GM12891 (cell line): ENCODE measurements around the gene COTL1.

Experiments
- DNase-seq: peaks from one replicate; pipeline ENCODE4 v3.0.0; 2011; ENCODE audit warnings: low spot score; ENCODE audit not compliant: insufficient read length
- FAIRE-seq: peaks from 2 replicates; lab custom pipeline; 2011; peaks lifted over from hg19 to GRCh38; lab: Jason Lieb, UNC
- PAX5 ChIP-seq: IDR thresholded peaks from 2 replicates; pipeline ENCODE4 v1.6.1; 2011; ENCODE audit warnings: low read length, moderate library complexity, mild to moderate bottlenecking; ENCODE audit not compliant: insufficient read depth, severe bottlenecking
- POLR2A ChIP-seq: IDR thresholded peaks from 2 replicates; pipeline ENCODE4 v1.6.1; 2011; ENCODE audit warnings: low read depth, low read length, control low read depth
- POLR2AphosphoS5 ChIP-seq: IDR thresholded peaks from 2 replicates; pipeline ENCODE4 v1.6.1; 2011; ENCODE audit warnings: low read depth, low read length, control low read depth
- POU2F2 ChIP-seq: IDR thresholded peaks from 2 replicates; pipeline ENCODE4 v1.6.1; 2011; ENCODE audit warnings: low read depth, mild to moderate bottlenecking, control low read depth, low read length, moderate library complexity
- SPI1 ChIP-seq: IDR thresholded peaks from 2 replicates; pipeline ENCODE4 v1.6.1; 2011; ENCODE audit warnings: low read depth, low read length, control low read depth
- TAF1 ChIP-seq: IDR thresholded peaks from 2 replicates; pipeline ENCODE4 v1.6.1; 2011; ENCODE audit warnings: low read depth, low read length, control low read depth

Gene COTL1

DNA sequence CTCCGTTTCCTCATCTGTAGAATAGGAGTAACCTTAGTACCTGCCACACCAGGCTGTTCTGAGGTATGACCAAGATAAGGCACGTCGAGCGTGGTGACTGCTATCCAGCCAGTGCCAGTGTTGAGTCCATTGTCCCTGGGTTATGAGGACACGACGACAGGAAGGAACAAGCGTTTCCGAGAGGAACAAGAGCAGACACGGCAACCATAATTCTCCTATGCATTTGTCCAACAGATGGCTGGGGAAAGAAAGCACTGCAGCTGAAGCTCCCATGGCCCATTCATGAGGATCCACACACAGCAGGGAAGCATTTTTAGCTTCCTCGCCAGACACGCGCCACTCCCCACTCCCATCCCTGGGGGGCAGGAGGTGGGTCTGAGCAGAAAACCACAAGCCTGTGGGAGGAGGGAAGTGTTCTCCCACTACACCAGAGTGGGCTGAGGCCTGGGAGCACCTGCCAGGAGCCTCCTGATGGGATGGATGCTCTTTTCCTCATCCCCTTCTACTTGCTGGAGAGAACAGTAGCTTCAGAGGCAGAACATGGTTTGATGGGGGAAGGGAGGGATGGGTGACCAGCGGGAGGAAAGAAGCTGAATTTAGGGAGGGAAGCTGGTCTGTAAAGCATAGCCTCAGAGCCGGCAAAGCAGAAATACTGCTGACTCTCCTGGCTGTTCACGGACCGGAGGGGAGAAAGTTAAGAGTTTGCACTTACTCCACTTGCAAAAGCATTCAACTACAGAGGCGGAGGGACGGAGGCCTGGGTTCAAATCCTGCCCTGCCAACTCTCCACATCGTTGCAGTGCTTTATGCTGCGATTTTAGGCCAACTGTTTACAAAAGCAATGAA, 2.7 kb downstream of the COTL1 start:
- FAIRE-seq (no peak), DNase-seq (no peak)
- 0 out of 2 replicates have a peak, but pooled peaks have one; percentile 24 for TF ChIP-seq POLR2A
- TF ChIP-seq POLR2AphosphoS5: no peak

DNA sequence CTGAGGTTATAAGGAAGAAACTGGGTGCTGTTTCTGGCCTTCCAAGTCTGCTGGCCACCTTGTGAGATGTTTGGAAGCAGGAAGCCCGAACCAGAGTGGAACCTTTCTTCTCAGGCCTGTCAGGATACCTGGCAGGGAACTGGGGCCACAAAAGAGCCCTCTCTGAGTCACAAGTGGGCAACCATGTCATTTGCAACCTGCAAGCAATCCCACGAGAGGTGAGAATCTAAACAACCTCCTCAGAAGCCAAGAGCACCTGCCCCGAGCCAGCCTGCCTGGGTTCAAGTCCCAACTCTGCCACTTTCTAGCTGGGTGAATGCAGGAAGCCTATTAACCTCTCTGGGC, 3.3 kb downstream of the COTL1 start:
- FAIRE-seq: no peak
- DNase-seq: no peak
- TF ChIP-seq PAX5 (no peak), POLR2A (no peak), POU2F2 (no peak), POLR2AphosphoS5 (no peak), TAF1 (no peak)

DNA sequence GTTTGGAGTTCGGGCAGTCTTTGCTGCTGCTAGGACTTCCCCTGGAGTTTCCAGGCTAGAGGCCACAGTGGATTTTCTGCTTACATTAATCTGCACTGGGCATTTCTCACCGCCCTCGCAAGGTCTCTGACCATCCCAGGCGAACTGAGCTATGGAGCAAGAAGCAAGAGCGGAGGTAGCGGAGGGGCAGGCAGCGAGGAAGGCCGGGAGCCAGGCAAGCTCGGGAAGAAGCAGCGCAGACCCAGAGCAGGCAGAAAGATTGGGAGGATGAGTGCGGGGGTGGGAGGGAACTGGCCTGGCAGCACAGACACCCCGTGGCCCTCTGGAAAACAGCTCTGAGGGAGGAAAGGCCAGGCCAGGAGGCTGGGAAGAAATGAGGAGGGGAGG, 3.8 kb downstream of the COTL1 start:
- no peak for DNase-seq
- no peak for TF ChIP-seq POU2F2
- no peak for TF ChIP-seq POLR2AphosphoS5
- no peak for TF ChIP-seq POLR2A
- TF ChIP-seq TAF1: no peak
- TF ChIP-seq SPI1: no peak
- no peak for TF ChIP-seq PAX5
- FAIRE-seq: no peak

DNA sequence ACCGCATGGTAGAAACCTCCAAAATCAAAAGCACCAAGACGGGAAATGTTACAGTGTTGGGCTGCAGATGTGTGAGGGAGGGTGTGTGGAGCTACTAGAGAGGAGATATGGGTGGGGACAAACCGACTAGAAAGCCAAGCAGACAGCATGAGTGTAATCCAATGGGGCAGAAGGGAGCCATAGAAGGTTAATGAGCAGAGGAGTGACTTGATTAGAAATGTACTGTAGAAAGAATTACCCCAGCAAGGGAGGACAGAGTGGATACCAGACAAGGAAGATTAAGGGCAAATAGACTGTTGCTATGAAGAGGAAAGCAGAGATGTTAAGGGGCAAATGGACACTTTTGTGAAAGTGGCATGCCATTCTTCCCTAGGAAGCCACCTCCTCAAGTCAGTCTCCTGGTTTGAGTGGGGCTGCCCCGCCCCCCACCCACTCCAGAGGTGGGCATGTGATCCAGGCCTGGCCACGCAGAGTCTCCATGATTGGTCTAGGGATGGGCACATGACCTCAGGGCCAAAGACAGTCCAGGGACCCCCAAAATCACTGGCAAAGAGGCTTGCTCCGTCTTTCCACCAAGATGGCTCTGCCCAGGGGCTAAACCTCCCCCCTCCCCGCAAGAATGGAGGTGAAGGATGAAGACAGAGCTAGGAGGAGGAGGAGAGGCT, 4.3 kb downstream of the COTL1 start:
- FAIRE-seq: no peak
- TF ChIP-seq POLR2A (no peak), SPI1 (no peak), POLR2AphosphoS5 (no peak), POU2F2 (no peak), TAF1 (no peak), PAX5 (no peak)
- no peak for DNase-seq

DNA sequence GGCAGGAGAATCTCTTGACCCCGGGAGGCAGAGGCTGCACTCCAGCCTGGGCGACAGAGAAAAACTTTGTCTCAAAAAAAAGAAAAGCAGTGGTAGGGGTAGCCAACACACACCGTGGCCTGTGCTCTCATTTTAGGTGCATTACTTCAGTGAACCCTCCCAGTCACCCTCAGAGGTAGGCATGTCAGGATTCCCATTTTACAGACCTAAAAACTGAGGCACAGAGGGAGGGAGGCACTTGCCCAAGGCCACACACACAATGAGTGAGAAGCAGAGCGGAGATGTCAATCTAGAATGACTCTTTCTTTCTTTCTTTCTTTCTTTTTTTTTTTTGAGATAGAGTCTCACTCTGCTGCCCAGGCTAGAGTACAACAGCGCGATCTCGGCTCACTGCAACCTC, 5.2 kb downstream of the COTL1 start:
- no peak for FAIRE-seq
- TF ChIP-seq PAX5: no peak
- TF ChIP-seq TAF1: no peak
- no peak for TF ChIP-seq POLR2A
- no peak for TF ChIP-seq POLR2AphosphoS5
- TF ChIP-seq SPI1: no peak
- no peak for TF ChIP-seq POU2F2
- no peak for DNase-seq

DNA sequence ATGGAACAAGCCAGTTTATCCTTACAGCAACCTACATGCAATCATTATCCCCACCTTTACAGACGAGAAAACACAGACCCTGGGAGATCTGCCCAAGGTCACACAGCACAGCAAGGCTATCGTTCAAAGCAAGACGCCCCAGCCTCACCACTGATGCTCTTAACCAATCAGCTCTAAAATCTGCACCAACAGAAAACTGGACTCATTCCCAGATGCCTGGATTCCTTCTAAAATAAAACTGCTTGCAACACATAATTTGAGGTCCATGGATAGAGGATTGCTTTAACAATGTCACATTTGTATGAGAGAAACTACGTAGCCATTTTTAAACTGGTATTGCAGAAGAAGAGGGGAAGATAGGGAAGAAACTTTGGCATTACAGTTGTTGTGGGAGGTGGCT, 6.8 kb downstream of the COTL1 start:
- FAIRE-seq (peak; percentile 20), DNase-seq (no peak)
- no peak for TF ChIP-seq PAX5
- TF ChIP-seq POLR2AphosphoS5: no peak
- TF ChIP-seq POU2F2: no peak
- no peak for TF ChIP-seq SPI1
- TF ChIP-seq POLR2A: no peak
- TF ChIP-seq TAF1: no peak

DNA sequence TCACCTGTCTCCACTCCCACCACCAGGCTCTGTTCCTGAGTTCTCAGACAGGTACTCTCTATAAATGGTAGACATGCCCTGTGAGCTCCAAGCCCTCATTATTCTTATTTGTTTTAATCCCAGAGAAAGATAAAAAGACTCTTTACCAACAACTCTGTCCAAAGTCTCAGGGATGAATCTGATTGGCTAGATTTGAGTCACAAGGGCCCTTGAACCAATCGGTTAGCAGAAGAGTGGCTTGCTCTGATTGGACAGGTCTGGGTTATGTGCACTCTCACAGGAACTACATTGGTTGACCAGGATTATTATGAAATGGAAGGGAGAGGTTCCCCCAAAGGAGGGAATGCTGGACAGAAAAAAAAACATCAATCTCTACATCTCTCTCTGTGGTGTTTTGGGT, 7.5 kb downstream of the COTL1 start:
- TF ChIP-seq PAX5 (no peak), SPI1 (no peak), POLR2A (no peak), POLR2AphosphoS5 (no peak), TAF1 (no peak), POU2F2 (no peak)
- no peak for FAIRE-seq
- DNase-seq: no peak

DNA sequence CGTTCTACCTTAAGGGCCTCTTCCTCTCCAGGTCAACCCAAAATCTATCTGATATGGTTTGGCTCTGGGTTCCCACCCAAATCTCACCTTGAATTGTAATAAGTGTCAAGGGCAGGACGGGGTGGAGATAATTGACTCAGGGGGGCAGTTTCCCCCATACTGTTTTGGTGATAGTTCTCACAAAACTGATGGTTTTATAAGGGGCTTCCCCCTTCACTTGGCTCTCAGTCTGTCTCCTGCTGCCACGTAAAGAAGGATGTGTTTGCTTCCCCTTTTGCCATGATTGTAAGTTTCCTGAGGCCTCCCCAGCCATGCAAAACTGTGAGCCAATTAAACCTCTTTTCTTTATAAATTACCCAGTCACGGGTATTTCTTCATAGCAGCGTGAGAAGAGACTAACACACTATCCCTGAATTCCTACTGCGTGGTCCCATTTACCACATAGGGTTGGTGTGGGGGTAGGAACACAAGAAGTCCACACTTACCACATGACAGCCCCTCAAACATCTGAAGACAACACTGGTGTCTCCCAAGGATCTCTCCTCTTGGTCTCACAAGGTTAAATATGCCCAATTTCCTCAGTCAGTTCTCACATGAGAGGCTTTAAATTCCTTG, 8.2 kb downstream of the COTL1 start:
- DNase-seq (no peak), FAIRE-seq (peak; percentile 72)
- no peak for TF ChIP-seq PAX5

DNA sequence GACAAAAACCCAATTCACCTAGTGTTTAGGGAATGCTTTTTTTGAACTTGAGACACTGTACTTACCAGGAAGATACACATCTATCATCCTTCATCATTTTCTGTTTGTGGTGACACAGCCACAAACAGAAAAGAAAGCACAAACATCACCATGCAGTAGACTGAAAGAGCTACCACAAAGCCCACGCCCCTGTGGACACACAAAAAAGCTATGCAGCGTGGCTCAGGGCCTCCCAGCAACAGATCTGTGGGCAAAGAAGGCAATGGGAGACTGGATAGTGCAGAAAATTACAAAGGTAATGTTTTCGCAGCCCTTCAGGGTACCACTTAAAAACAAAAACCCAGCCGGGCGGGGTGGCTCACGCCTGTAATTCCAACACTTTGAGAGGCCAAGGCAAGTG, 9.6 kb downstream of the COTL1 start:
- FAIRE-seq (peak; percentile 87), DNase-seq (no peak)
- TF ChIP-seq POU2F2 (no peak), POLR2A (no peak), PAX5 (no peak), SPI1 (no peak), POLR2AphosphoS5 (no peak), TAF1 (no peak)

DNA sequence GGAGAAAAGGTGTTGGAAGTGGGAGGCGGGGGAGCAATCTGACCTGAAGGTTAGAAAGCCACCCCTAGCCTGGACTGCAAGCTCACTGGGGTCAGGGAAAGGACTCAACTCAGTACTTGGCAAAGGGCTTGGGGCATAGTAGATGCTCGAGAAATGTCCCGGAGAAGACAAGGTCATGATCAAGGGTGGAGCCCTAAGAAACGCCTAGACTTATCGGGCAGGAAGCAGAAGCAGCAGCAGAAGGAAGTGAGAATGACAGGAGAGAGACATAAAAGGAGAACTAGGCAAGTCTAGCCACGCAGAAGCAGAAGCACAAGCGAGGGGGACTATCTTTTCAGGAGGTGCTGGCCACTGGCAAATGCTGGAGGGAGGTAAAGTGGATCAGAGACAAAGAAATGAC, 10.2 kb downstream of the COTL1 start:
- DNase-seq (no peak), FAIRE-seq (peak; percentile 89)
- TF ChIP-seq POU2F2 (no peak), POLR2AphosphoS5 (no peak), SPI1 (peak; percentile 96)
